Stimulated activated CD4-positive, alpha-beta T cell treated with anti-CD3 and anti-CD28 coated beads, TNF-alpha, amount 100 ng/mL, for 1 hour (primary cell): ENCODE results near the gene POFUT2.
"Not testable (repeated sequence)": the region's sequence is repeated elsewhere in the genome, so short reads cannot be mapped to it uniquely, and the experiment has no call there.

Experiments used
- DNase-seq, 3 donors: peaks; one replicate each; pipeline ENCODE4 v3.0.0-alpha.2; 2020; ENCODE audit warnings: low read depth in 3 of 3, low spot score in 1 of 3

POFUT2 gene

DNA sequence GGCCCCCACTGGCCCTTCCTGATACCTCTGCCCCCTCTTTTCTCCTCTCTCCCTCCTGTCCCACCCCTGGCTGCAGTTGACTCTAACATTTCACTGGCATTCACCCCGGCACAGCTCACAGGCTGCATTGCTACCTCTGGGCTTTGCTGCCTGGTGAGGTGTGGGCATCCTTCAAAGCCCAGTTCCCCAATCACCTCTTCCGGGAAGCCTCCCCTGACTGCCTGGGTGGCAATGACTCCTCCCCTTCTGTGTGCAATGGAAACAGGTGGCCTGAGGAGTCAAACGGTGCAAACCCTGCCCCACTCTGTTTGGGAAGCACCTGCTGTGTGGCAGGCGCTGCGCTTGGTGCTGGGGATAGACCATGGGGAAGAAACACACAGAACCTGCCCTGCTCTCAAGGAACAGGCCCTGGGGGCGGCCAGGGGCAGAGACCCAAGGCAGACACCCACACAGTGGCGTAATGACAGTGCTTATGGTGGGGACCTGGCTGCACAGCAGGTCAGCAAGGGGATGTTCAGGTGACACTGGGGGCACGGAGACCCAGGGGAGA, 39.3 kb upstream of the POFUT2 start:
- no peak for DNase-seq

- DNase-seq, result no peak
Measured at GRCh38 chr21:45326169-45326851, 38.6 kb upstream of the POFUT2 start.

DNA sequence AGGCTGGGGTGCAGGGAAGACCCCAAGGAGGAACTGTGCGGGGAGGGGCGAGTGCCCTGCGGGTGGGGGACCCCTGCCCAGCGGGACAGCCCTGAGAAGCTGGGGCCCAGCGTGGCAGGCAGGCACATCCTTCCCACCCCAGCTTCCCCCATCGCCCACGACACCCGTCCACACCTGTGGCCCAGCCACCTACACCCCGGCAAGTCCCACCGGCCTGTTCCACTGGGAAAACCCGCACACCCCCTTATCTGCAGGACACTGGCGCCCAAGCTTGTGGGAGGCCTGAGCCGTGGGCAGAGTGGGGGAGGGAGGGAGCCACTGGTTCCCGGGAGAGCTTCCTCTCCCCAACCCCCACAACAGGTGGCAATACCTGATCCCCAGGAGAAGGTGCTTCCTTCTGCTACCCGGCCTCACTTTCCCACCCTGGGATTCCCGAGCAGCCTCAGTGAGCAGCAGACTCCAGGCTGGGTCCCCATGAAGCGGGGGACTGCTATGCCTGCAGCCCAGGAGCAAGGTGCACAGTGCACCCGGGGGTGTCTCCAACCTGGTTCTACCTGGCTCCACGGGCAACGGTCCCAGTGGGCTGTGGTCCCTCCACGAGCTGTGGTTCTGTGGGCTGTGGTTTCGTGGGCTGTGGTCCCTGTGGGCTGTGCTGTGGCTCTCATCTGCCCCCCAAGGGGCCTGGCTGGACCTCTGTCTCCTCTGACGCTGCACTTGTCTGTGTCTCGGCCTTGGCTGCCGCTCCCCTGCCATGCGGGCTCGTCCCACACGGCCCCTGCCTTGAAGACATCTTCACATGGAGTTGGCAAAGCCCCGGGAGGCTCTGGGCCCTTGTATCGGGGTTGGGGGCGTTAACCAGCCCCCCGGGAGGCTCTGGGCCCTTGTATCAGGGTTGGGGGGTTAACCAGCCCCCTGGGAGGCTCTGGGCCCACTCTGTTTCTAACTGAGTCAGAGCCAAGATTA, 37.8 kb upstream of the POFUT2 start:
- no peak for DNase-seq

- DNase-seq, result no peak
Measured at GRCh38 chr21:45324489-45325205, 37.0 kb upstream of the POFUT2 start.

- DNase-seq, result no peak
Measured at GRCh38 chr21:45323487-45324311, 36.0 kb upstream of the POFUT2 start.

GRCh38 chr21:45322960-45323461, 35.3 kb upstream of the POFUT2 start:
- DNase-seq, result no peak

DNA sequence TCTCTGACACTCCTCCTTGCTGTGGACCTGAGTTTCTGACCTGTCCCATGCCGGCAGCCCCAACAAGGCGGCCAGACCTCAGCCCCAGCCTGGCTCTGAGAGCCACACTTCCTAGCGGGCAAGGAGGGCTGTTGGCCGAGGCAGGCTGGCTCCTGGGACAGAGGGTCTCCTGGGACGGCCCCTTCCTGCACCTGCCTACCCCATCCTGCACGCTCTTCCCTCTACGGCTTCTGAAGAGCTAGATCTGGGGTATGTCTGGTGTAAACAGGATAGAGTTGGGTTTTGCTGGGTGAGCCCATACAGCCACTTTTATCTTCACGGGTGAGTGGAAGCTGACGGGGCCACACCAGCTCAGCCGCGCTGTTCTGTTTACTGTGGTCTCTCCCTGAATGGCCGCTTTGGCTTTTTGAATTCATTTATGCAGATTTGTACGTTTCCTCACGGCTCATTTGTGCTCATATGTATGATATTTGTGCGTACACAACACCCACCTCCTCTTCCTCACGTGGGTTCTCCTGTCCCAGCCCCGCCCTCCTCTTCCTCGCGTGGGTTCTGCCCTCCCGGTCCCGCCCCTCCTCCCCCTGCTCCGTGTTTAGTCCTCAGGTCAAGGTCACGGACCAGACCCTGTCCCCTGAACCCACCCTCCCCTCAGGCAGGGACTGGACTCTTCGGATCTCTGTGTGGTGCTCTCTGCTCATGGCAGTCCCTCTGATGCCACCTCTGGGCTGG, 34.7 kb upstream of the POFUT2 start:
- DNase-seq, result no peak

DNA sequence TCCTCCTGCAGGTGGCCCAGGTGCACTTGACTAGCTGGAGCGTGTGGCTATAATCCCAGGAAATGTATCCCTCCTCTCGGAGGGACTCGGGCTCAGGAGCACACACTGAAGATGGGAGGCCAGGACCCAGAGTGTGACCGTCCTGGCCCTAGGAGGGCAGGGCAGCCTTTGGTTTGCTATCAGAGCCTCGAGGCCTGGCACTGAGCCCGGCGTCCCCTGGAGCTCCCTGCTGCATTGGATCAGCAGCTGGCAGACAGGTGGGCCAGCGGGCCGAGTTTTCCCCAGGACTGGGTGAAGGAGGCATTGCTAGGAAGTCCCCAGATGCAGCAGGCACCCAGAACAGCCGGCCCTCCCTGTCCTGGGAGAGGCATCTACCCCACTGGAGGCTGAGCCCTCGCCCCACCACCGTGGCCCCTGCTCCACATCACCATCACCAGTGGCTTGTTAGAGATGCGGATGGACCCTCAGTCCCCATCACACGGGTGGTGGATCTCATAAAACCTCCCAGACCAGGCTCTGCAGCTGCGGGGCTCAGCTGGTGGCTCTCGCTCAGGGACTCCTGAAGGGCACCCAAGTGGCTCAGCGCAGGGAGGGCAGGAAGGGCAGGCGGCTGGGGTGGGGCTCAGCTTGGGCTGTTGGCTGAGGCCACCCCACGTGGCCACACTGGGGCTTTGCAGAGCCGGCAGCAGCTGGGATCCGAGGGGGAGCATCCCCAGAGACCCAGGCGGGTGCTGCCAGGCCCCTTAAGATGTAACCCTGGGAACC, 32.7 kb upstream of the POFUT2 start:
- DNase-seq, result no peak

GRCh38 chr21:45319461-45320211, 31.9 kb upstream of the POFUT2 start:
- no peak for DNase-seq

DNA sequence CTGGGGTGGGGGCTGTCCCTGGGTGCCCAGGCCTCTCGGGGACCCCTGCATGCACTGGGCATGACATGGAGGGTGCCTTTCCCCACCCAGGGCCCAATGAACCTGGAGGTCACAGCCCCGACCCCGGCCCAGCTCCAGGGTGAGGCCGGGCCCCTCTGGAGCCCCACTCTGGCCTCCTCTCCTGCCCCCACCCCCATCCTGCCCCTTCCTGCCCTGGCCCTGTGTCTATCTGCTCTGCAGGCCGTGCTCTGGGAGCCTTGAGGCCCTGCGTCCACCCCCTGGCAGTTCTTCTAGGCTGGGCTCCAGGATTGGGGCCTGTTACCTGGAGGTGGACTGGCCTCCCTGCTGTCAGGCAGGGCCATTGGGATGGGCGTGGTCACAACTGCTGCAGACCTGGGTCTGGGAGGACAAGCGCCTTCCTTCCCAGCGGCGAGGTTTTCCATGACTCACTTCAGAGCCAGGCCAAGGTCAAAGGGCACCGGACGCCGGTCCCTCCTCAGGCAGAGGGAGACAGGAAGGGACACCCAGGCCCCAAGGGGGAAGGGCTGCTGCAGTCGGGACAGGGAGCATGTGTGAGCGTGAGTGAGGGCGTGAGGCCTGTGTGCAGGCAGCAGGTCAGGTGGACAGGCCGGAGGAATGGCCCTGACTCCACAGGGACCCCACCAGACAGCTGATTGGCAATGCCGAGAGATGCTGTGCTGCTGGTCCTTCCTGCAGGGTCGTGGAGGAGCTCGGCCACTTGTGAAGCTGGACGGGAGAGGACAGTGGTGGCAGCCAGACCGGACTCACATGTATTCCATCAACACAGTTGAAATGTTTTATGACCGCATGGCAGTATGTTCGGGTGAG, 31.1 kb upstream of the POFUT2 start:
- no peak for DNase-seq

DNA sequence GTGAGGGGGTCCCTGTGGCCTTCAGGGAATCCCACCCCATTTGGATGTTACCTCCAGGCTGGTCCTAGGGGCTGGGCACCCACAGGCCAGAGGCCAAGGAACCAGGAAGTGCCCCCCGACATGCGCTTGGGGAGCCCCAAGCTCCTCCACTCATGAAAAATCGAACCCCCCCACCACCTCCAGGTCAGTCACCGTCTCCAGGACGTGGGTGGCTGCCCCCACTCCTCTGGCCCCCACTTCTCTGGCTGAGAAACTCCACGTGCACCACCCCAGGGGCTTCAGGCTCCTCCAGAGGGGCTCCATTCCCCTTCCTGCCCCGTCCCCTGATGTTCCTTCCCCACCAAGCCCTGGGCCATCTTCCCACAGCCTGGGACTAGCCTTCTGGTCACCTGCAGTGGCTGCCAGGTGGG, 30.5 kb upstream of the POFUT2 start:
- DNase-seq, result no peak

GRCh38 chr21:45317398-45318145, 29.9 kb upstream of the POFUT2 start:
- no peak for DNase-seq

DNA sequence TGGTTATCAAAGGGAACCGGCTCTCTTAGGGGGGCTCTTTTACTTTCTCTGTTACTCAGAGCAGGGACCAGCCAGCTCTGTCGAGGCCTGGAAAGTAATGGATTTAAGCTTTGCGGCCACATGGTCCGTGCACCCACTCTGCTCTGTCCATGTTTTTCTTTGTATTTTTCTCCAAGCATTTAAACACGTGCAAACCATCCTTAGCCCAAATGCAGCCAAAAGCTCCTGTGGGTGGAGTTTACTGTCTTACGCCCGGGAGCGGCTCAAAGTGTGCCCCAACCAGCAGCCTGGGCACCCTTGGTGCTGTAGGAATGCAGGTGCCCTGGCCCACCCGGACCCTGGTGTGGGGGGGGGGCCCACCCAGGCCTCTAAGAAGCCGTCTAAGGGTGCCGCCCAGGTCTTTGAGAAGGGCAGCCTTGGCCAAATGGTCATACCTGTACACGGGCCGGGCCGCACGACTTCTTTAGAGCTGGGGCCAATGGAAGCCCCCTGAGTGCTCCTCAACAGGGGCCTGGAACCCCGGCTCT, 29.2 kb upstream of the POFUT2 start:
- DNase-seq, result no peak

GRCh38 chr21:45315676-45316470, 28.2 kb upstream of the POFUT2 start:
- DNase-seq, result not testable (repeated sequence)

DNA sequence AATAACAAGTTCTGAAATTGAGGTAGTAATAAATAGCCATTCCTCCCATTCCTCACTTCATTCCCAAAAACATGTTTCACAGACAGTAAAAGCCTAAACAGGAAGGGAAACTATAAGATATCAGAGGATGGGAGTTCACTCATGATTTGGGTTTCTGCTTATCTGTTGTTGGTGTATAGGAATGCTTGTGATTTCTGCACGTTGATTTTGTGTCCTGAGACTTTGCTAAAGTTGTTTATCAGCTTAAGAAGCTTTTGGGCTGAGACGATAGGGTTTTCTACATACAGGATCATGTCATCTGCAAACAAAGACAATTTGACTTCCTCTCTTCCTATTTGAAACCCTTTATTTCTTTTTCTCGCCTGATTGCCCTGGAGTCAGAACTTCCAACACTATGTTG, 26.0 kb upstream of the POFUT2 start:
- DNase-seq, result no peak

- no peak for DNase-seq
Measured at GRCh38 chr21:45313015-45313414, 25.3 kb upstream of the POFUT2 start.
